ENCODE results near the gene TENM4.

TENM4 gene

GRCh38 chr11:78789375-78789774, 651.5 kb downstream of the TENM4 start:
- DNase-seq (ENCODE audit: low read depth in 2 of 2): no peak

DNA sequence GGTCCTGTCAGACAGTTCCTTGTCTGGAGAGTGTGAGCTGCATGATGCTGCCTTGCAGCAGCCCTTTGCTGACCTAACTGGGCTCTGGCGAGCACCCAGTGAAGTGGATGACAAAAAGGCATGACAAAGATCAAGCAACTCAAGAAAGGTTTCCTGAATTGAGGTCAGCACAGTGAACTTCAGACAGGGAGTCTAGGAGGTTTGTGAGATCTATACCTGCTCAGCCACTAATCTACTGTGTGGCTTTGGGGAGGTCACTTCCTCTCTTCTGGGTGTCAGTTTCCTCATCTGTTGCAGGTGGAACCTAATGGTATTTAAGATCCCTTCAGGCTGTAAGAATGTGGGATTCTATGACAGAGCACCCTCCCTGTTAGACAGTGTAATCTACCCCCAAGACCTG, 652.3 kb downstream of the TENM4 start:
- no peak for DNase-seq (ENCODE audit: low read depth in 2 of 2)

GRCh38 chr11:78787696-78788095, 653.1 kb downstream of the TENM4 start:
- DNase-seq (ENCODE audit: low read depth in 2 of 2): no peak

- no peak for DNase-seq (ENCODE audit: low read depth in 2 of 2)
These were observed 654.1 kb downstream of the TENM4 start for GRCh38 chr11:78786746-78787145.

- no peak for DNase-seq (ENCODE audit: low read depth in 2 of 2)
These were observed 654.7 kb downstream of the TENM4 start for GRCh38 chr11:78786086-78786485.

GRCh38 chr11:78784321-78785061, 656.3 kb downstream of the TENM4 start:
- DNase-seq (ENCODE audit: low read depth in 2 of 2): no peak

- DNase-seq (ENCODE audit: low read depth in 2 of 2): no peak
These were observed 657.0 kb downstream of the TENM4 start for GRCh38 chr11:78783846-78784245.

DNA sequence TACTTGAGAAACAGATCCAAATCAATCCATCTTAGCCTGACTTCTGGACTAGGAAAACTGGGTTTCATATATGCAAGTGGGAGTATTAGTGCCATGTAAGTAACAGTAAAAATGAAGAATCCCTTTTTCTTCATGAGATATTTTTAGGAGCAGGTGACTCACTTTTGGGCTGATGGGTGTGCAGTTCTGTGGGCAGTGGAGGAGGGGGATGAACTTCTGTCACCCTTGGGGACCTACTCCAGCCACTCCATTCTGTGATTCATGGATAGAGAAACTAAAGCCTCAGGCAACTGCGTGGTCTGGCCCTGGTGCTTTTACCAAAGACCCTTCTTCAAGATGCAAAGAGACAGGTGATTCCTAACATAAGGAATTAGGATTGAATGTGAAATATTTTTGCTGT, 657.5 kb downstream of the TENM4 start:
- DNase-seq (ENCODE audit: low read depth in 2 of 2): no peak

GRCh38 chr11:78782725-78783124, 658.1 kb downstream of the TENM4 start:
- DNase-seq (ENCODE audit: low read depth in 2 of 2): no peak

DNA sequence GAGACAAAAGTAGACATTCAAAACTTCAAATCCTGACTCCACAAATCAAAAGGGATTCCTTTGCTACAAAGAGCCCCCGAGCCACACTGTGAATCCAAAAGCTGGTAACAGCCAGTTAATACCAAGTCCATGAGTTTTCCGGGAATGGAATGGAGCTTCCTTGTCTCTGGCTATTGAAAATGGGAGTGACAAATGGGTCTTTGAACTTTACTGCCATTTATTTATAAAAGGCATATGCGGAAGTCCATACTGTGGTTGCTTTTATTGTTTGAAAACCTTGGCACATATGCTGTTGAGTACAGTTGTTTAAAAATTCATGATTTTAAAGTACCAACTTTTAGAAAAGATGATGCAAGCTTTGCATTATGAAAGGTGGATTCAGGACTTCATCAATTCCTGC, 659.9 kb downstream of the TENM4 start:
- DNase-seq (ENCODE audit: low read depth in 2 of 2): no peak

DNA sequence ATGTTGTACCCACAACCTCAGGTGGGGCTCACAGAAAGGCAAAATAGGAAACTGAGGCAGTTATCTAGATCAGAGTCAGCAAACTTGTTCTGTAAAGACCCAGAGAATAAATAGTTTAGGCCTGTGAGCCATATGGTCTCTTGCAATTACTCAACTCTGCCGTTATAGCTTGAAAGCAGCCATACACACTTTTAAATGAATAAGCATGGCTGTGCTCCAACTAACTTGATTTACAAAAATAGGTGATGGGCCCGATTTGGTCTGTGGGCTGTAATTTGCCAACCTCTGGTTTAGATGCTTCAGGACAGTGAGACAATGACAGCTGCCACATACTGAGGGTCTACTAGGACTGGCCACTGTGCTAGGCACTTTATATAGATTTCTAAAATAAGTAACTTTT, 667.3 kb downstream of the TENM4 start:
- DNase-seq (ENCODE audit: low read depth in 2 of 2): no peak

DNA sequence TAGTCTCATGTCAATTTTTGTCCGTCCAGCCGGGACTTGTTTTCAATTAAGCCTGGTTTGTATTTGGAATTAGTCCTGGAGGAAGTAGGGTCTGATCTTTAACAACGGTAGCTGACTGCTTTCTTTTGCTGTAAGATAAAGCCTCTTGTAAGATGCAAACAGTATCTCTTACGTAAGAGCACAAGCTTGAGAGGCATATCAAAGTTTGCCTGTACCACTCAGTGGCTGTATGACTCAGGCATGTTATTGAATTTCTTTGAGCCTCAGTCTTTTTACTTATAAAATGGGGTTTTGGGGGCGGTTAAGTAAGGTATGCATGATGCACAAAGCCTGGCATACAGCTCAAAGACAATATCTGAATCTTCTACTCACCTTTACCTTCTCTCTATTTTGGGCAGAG, 667.8 kb downstream of the TENM4 start:
- no peak for DNase-seq (ENCODE audit: low read depth in 2 of 2)

- no peak for DNase-seq (ENCODE audit: low read depth in 2 of 2)
These were observed 668.6 kb downstream of the TENM4 start for GRCh38 chr11:78772186-78772585.

DNA sequence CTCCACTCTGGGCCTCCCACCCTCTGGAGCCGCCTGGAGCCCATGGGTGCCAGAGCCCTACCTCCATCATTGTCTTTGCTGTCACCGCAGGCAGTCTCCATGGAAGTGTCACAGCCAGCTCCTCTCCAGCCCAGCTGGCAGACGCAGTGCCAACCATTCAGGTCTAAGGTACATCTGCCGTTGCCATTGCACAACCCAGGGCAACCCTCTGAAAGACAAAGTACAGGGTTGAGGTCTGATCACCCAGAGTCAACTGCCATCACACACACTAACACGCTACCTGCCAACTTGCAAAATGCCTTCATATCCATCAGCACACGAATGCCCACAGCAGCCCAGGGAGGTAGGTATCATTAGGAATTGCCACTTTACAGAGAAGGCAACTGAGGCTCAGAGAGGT, 669.9 kb downstream of the TENM4 start:
- no peak for DNase-seq (ENCODE audit: low read depth in 2 of 2)

GRCh38 chr11:78768971-78769370, 671.9 kb downstream of the TENM4 start:
- no peak for DNase-seq (ENCODE audit: low read depth in 2 of 2)

GRCh38 chr11:78768345-78768744, 672.5 kb downstream of the TENM4 start:
- DNase-seq (ENCODE audit: low read depth in 2 of 2): no peak

DNA sequence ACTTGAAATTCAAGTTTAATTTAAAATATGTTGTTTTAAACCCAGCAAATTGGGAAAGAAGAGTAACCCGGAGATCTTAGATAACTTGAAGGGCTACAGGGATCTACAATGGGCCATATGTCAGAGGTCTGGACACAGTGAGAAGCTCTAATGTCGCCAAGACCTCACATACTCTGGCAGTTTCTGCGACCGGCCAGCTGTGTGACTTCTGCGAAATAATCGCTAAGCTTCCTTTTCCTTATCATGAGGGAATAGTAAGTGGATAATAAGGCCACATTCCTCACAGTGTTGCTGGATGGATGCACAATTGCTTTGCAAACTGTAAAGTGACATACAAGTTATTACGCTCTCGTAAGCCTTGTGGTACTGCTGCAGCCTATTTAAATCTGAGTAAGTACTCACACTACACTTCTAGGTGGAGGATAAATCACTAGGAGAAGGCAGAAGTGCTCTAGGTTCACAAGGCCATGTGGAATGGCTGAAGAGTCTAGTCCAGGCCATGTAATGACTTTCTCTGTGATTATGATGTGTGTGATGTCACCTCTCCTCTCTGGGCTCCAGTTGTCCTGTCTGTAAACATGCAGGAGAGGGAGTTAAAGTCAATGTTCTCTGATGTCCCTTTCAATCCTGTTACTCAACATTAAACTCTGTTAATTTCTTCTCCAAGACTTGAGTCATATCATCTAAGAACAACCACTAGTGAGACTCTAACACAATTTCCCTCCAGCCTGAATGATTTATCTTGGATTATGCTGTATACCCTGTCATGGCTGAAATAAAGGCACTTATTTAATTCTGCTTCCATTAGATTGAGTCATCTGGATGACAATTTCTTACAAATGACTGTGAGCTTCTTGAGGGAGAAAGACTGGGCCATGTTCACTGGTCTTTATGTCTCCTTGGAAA, 673.5 kb downstream of the TENM4 start:
- DNase-seq (ENCODE audit: low read depth in 2 of 2): no peak

DNA sequence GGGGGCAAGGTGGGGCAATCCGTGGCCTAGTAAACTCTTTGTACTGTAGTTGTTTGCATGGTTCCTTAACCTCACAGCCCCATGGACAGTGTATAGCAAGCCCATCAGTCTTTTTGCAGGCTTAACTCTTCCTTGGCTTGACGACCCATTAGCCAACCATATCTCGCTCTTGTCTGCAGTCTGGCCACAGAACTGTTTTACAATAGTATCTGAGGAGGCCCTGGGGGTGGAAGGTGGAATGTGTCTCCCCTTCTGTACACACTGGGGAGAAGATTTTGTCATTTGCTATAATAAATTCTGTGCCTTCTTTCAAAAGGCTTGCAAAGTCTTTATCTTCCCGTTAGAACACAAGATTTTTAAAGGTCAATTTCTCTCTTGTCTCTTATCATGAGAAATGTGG, 675.9 kb downstream of the TENM4 start:
- no peak for DNase-seq (ENCODE audit: low read depth in 2 of 2)

DNA sequence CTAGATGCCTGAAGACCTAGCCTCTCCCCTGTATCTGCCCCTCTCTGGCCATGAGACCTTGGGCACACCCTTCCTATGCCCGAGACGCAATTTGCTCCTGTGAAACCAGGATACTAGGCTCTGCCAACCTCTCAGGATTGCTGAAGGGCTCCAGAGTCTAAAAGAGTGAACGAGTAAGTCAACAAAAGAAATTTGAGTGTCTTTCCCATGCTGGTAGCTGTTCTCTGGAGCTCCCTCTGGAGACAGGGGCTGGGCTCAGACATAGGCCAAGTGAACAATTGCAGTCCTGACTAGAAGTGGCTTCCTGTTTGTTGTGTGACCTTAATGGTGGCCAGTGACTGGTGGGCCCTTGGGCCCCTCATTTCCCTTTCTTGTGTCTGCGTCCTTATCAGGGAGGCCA, 677.2 kb downstream of the TENM4 start:
- no peak for DNase-seq (ENCODE audit: low read depth in 2 of 2)

- DNase-seq (ENCODE audit: low read depth in 2 of 2): no peak
These were observed 678.7 kb downstream of the TENM4 start for GRCh38 chr11:78762105-78762504.

GRCh38 chr11:78759071-78759470, 681.8 kb downstream of the TENM4 start:
- DNase-seq (ENCODE audit: low read depth in 2 of 2): no peak

DNA sequence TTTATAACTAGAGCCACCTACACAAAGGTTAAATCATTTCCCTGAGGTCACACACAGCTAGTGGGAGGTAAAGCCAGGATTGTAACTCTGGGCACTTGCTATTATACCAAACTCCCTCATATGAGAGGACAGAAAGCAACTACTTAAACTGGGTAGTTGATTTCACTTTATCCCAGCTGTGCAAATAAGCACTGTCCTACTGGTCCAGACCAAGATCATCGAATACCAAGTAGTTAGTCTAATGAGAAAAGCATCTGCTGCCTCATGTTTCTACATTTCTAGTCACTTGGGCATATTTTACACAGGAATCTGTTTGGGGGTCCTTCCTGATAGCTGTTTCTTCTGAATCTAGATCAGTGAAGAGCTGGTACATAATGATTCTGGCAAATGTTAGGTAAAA, 687.5 kb downstream of the TENM4 start:
- DNase-seq (ENCODE audit: low read depth in 2 of 2): no peak

GRCh38 chr11:78752494-78752893, 688.3 kb downstream of the TENM4 start:
- DNase-seq (ENCODE audit: low read depth in 2 of 2): no peak

Measured in activated CD8-positive, alpha-beta memory T cell treated with anti-CD3 and anti-CD28 coated beads for 4 hours (primary cell).